Gastroesophageal sphincter (tissue), 4 donors: ENCODE data around the gene TNFSF15. TPM values are rescaled to one million over a fixed set of nuclear protein-coding genes. Genes with fewer than 3 reads are reported as not detected.
"Not testable (repeated sequence)": the region's sequence is repeated elsewhere in the genome, so short reads cannot be mapped to it uniquely, and the experiment has no call there.

Source experiments
- ATAC-seq: fragments of 150-250 bp; one replicate; pipeline ENCODE4 v1.9.1; 2016; ENCODE audit warnings: mild to moderate bottlenecking, moderate library complexity
- H3K27ac ChIP-seq, 4 donors: fragments of 200-600 bp; sonication (generic) in 3 of 4; 1 replicate in 3 of 4; 2 replicates in 1 of 4; pipeline ENCODE4 v1.5.1; 2016 to 2019
- H3K27me3 ChIP-seq: fragments of 200-600 bp; sonication (generic); one replicate; pipeline ENCODE4 v1.5.1; 2019
- H3K36me3 ChIP-seq, 2 donors: fragments of 200-600 bp; sonication (generic); one replicate each; pipeline ENCODE4 v1.5.1; 2019; ENCODE audit warnings: control low read depth in 1 of 2
- H3K4me1 ChIP-seq, 3 donors: fragments of 200-600 bp; sonication (generic); 1 replicate in 2 of 3; 2 replicates in 1 of 3; pipeline ENCODE4 v1.5.1; 2016 to 2019; ENCODE audit warnings: control low read depth in 2 of 3
- H3K4me3 ChIP-seq, 2 donors: fragments of 200-600 bp; sonication (generic); one replicate each; pipeline ENCODE4 v1.5.1; 2019; ENCODE audit warnings: mild to moderate bottlenecking in 1 of 2, moderate library complexity in 1 of 2
- H3K9me3 ChIP-seq, 3 donors: fragments of 200-600 bp; sonication (generic); one replicate each; pipeline ENCODE4 v1.5.1; 2017 to 2019; ENCODE audit warnings: control low read depth in 2 of 3
- CTCF ChIP-seq, 4 experiments: fragments of 200-600 bp in 2 of 4; fragments of 450-650 bp in 2 of 4; sonication (generic) in 1 of 4; IDR thresholded peaks; one replicate each; pipeline ENCODE4 v1.5.1; 2017 to 2019; ENCODE audit warnings: antibody characterized with exemption in 4 of 4, mild to moderate bottlenecking in 2 of 4, moderate library complexity in 2 of 4
- EP300 ChIP-seq: sonication (generic); formaldehyde crosslinking; IDR thresholded peaks from one replicate; pipeline ENCODE4 v1.6.1; 2017; ENCODE audit warnings: antibody characterized with exemption, mild to moderate bottlenecking
- POLR2A ChIP-seq, 2 donors: fragments of 450-650 bp; IDR thresholded peaks; one replicate each; pipeline ENCODE4 v1.6.1; 2017; ENCODE audit warnings: antibody characterized with exemption in 2 of 2, mild to moderate bottlenecking in 2 of 2, moderate library complexity in 1 of 2
- POLR2AphosphoS5 ChIP-seq: sonication (generic); formaldehyde crosslinking; IDR thresholded peaks from one replicate; pipeline ENCODE4 v1.6.1; 2017; ENCODE audit warnings: antibody characterized with exemption
- WGBS, 2 donors: methylation state at CpG; one replicate each; pipeline ENCODE4 v1.1.5; 2018; ENCODE audit warnings: low coverage in 1 of 2; 5-methylcytosine and 5-hydroxymethylcytosine counted together
- total RNA-seq, 4 donors: library from RNA; depleted of rRNA; stranded (reverse); fragments of >200 nt; gene quantifications; one replicate each; pipeline ENCODE4 v1.1.0, GENCODE V29; 2016

TNFSF15 gene
- total RNA-seq, 4 donors from 2014 or later, result 0.13 to 0.27 (median 0.19) TPM

- no peak for ATAC-seq
- Histone ChIP-seq H3K4me1 (no peaks in the 10 kb centered on the region), H3K27me3 (no peaks in the 10 kb centered on the region), H3K36me3 (no peaks in the 10 kb centered on the region), H3K27ac (no peak overlapping the region), H3K9me3 (no peaks in the 10 kb centered on the region), H3K4me3 (no peak overlapping the region)
- TF ChIP-seq EP300, result no peak
- TF ChIP-seq CTCF (IDR thresholded peaks at IDR 0.05), result no peak
- TF ChIP-seq POLR2AphosphoS5, result no peak
- no peak for TF ChIP-seq POLR2A (IDR thresholded peaks at IDR 0.05)
- 43 to 52% methylated on average over 4 of the region's 4 CpGs for WGBS, 2 donors
Observed at GRCh38 chr9:114735704-114736103, 70.1 kb downstream of the TNFSF15 start.

- H3K27me3 ChIP-seq, H3K27ac ChIP-seq, H3K36me3 ChIP-seq, H3K4me1 ChIP-seq, ATAC-seq, H3K4me3 ChIP-seq, H3K9me3 ChIP-seq: not testable (repeated sequence)
- WGBS, 2 donors, result 92 to 100% methylated on average over 4 to 5 of the region's 5 CpGs
Observed at GRCh38 chr9:114735139-114735538, 70.7 kb downstream of the TNFSF15 start.

Other genes with a start within 250 kb of the TNFSF15 start
- gene ATP6V1G1, start 218.3 kb downstream of the TNFSF15 start, total RNA-seq, result 100 to 1,000 TPM in 3 of 4 donors, 10 to 100 TPM in 1; 91.2 to 137 (median 120) TPM
- gene TMEM268, start 194.7 kb downstream of the TNFSF15 start, total RNA-seq, result 10 to 100 TPM in 2 of 4 donors, 1 to 10 TPM in 2; 6.2 to 16.7 (median 9.3) TPM
- gene TEX53, start 148.2 kb downstream of the TNFSF15 start, total RNA-seq, result not detected
- not detected for gene TEX48, start 123.8 kb downstream of the TNFSF15 start, total RNA-seq
- gene TNFSF8, start 124.6 kb upstream of the TNFSF15 start, total RNA-seq, result 1 to 10 TPM in 3 of 4 donors, under 1 TPM in 1; 0.54 to 3.9 (median 2.0) TPM